HT-29 (cell line): ENCODE measurements around the gene RNASET2. TPM values are rescaled to one million over a fixed set of nuclear protein-coding genes. Genes with fewer than 3 reads are reported as not detected.
A peak's percentile ranks its signal among the peaks of the same experiment; 100 is the strongest.

Experiments used
- DNase-seq: peaks from one replicate; pipeline ENCODE4 v3.0.0-alpha.2; 2015; ENCODE audit warnings: low spot score
- total RNA-seq: library from RNA; depleted of rRNA; stranded (reverse); fragments of >200 nt; shearing (Covaris generic); gene quantifications from 2 replicates; pipeline ENCODE4 v1.2.3, GENCODE V29; 2014; rRNA removed

RNASET2 gene
- 270 and 281 TPM in 2 replicates for total RNA-seq

GRCh38 chr6:166956444-166957086 lies at the start of gene RNASET2:
Gene RNASET2, minus strand, starts transcription at chr6:166956550. Its CDS starts 368 bp downstream, at chr6:166956182.
- DNase-seq: peak; percentile 91

- DNase-seq: no peak
These were observed 49.2 kb upstream of the RNASET2 start for GRCh38 chr6:167005350-167006159.

GRCh38 chr6:167000759-167001158 lies 44.4 kb upstream of the RNASET2 start:
- no peak for DNase-seq

GRCh38 chr6:166999884-167000253 lies 43.5 kb upstream of the RNASET2 start:
- DNase-seq: peak; percentile 33

GRCh38 chr6:166999145-166999883 lies 43.0 kb upstream of the RNASET2 start, which contains the start of gene CEP43:
Gene CEP43, plus strand, starts transcription at chr6:166999397. Its CDS starts 16 bp downstream, at chr6:166999413.
- peak; percentile 98 for DNase-seq

GRCh38 chr6:166998256-166999144 lies 42.1 kb upstream of the RNASET2 start:
- DNase-seq: peak; percentile 19

- DNase-seq: peak; percentile 87
These were observed 41.5 kb upstream of the RNASET2 start for GRCh38 chr6:166997768-166998255.

GRCh38 chr6:166997348-166997747 lies 41.0 kb upstream of the RNASET2 start:
- no peak for DNase-seq

- no peak for DNase-seq
These were observed 40.1 kb upstream of the RNASET2 start for GRCh38 chr6:166996406-166996805.

- peak; percentile 59 for DNase-seq
These were observed 33.2 kb upstream of the RNASET2 start for GRCh38 chr6:166989427-166990032.

GRCh38 chr6:166988674-166989201 lies 32.4 kb upstream of the RNASET2 start:
- DNase-seq: no peak

GRCh38 chr6:166987930-166988329 lies 31.6 kb upstream of the RNASET2 start:
- DNase-seq: no peak

- no peak for DNase-seq
These were observed 31.1 kb upstream of the RNASET2 start for GRCh38 chr6:166987448-166987847.

GRCh38 chr6:166980738-166981137 lies 24.4 kb upstream of the RNASET2 start:
- no peak for DNase-seq

- DNase-seq: no peak
These were observed 21.5 kb upstream of the RNASET2 start for GRCh38 chr6:166977621-166978525.

GRCh38 chr6:166976636-166977035 lies 20.3 kb upstream of the RNASET2 start:
- no peak for DNase-seq

- DNase-seq: no peak
These were observed 15.8 kb upstream of the RNASET2 start for GRCh38 chr6:166972101-166972500.

GRCh38 chr6:166971271-166971670 lies 14.9 kb upstream of the RNASET2 start:
- no peak for DNase-seq

GRCh38 chr6:166970776-166971175 lies 14.4 kb upstream of the RNASET2 start:
- no peak for DNase-seq
